HG03378 (cell line): ENCODE results near the gene MT1A.

Experiments
- ATAC-seq: cut with Tn5 transposase; IDR thresholded peaks from one replicate; pipeline ENCODE4 v1.9.1; 2021; ENCODE audit warnings: mild to moderate bottlenecking, moderate library complexity; ENCODE audit not compliant: unreplicated experiment

Gene MT1A

GRCh38 chr16:56675685-56676210 lies 37.3 kb downstream of the MT1A start:
- no peak for ATAC-seq

- ATAC-seq: no peak
These were observed 39.0 kb downstream of the MT1A start for GRCh38 chr16:56677474-56677873.

GRCh38 chr16:56679078-56679730 lies 40.7 kb downstream of the MT1A start:
- no peak for ATAC-seq

- ATAC-seq: no peak
These were observed 41.4 kb downstream of the MT1A start for GRCh38 chr16:56679818-56680217.

- peak; percentile 84 for ATAC-seq
These were observed 43.7 kb downstream of the MT1A start, which contains the start of gene MT1X for GRCh38 chr16:56681939-56682702. MT1X (plus strand) TSS chr16:56682470; CDS start chr16:56682541, 71 bp downstream.

GRCh38 chr16:56682703-56683397 lies 44.4 kb downstream of the MT1A start:
- no peak for ATAC-seq

- no peak for ATAC-seq
These were observed 45.1 kb downstream of the MT1A start for GRCh38 chr16:56683424-56684172.

- no peak for ATAC-seq
These were observed 45.9 kb downstream of the MT1A start for GRCh38 chr16:56684256-56684925.

GRCh38 chr16:56684926-56685590 lies 46.6 kb downstream of the MT1A start:
- no peak for ATAC-seq

GRCh38 chr16:56686758-56687157 lies 48.3 kb downstream of the MT1A start:
- ATAC-seq: no peak

- no peak for ATAC-seq
These were observed 50.3 kb downstream of the MT1A start for GRCh38 chr16:56688762-56689161.

GRCh38 chr16:56689171-56689570 lies 50.7 kb downstream of the MT1A start:
- ATAC-seq: no peak
